ENCODE data around the gene GPM6B. TPM values are rescaled to one million over a fixed set of nuclear protein-coding genes. Genes with fewer than 3 reads are reported as not detected.
"Not testable (repeated sequence)": the region's sequence is repeated elsewhere in the genome, so short reads cannot be mapped to it uniquely, and the experiment has no call there.

Gene GPM6B
- total RNA-seq, 1 donor from 2014 or later = not detected

DNA sequence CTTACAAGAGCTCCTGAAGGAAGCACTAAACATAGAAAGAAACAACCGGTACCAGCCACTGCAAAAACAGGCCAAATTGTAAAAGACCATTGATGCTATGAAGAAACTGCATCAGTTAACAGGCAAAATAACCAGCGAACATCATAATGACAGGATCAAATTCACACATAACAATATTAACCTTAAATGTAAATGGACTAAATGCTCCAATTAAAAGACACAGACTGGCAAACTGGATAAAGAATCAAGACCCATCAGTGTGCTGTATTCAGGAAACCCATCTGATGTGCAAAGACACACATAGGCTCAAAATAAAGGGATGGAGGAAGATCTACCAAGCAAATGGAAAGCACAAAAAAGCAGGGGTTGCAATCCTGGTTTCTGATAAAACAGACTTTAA, 90.3 kb downstream of the GPM6B start:
- H3K9me3 Mint-ChIP-seq = peaks cover 11% of the 10 kb centered on the region
- intact Hi-C loops (cut with micrococcal nuclease); H3K27me3 Mint-ChIP-seq (ENCODE audit: insufficient read depth); DNase-seq (ENCODE audit: low spot score): not testable (repeated sequence)
- H3K4me1 Mint-ChIP-seq (ENCODE audit: low read depth) = peaks cover 68% of the 10 kb centered on the region
- H3K4me3 Mint-ChIP-seq = peak overlapping the region; percentile 12
- peaks cover 53% of the 10 kb centered on the region for H3K36me3 Mint-ChIP-seq (ENCODE audit: low read depth)
- H3K27ac Mint-ChIP-seq = peak overlapping the region; percentile 75

GRCh38 chrX:13724878-13725277, 92.0 kb downstream of the GPM6B start:
- Mint-ChIP-seq H3K36me3 (ENCODE audit: low read depth) (peaks cover 50% of the 10 kb centered on the region), H3K4me1 (ENCODE audit: low read depth) (peaks cover 55% of the 10 kb centered on the region), H3K4me3 (peak overlapping the region; percentile 7), H3K9me3 (peaks cover 11% of the 10 kb centered on the region)
- H3K27ac Mint-ChIP-seq; H3K27me3 Mint-ChIP-seq (ENCODE audit: insufficient read depth); DNase-seq (ENCODE audit: low spot score): not testable (repeated sequence)
- intact Hi-C loops (cut with micrococcal nuclease) = loop anchor here (1.0 kb wide), 1 partner anchor 8 kb away; no protein-coding TSS in a partner anchor

- no peak overlapping the region for H3K4me3 Mint-ChIP-seq
- peaks cover 11% of the 10 kb centered on the region for H3K9me3 Mint-ChIP-seq
- no peak overlapping the region for H3K27ac Mint-ChIP-seq
- peaks cover 50% of the 10 kb centered on the region for H3K4me1 Mint-ChIP-seq (ENCODE audit: low read depth)
- intact Hi-C loops (cut with micrococcal nuclease) = no loop called here
- no peaks in the 10 kb centered on the region for H3K27me3 Mint-ChIP-seq (ENCODE audit: insufficient read depth)
- peaks cover 41% of the 10 kb centered on the region for H3K36me3 Mint-ChIP-seq (ENCODE audit: low read depth)
- DNase-seq (ENCODE audit: low spot score) = no peak
Measured at GRCh38 chrX:13721819-13722519, 94.9 kb downstream of the GPM6B start.

DNA sequence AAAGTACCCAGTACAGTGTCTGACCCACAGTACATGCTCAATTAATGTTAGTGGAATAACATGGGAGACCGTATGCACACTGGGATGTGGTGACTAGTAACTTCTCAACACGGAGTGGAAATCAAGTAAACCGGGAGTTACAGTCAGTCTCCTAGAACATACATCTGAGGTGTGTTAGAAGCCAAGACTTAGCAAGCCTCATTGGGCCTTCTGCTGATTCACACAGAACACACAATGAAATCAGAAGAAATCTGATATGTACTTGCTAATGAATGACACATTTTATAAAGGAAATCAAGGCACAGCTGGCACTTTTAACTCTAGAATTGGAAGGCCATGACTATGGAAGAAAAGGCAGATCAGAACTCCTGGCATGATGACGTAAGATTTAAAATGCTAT, 95.5 kb downstream of the GPM6B start:
- Mint-ChIP-seq H3K27me3 (ENCODE audit: insufficient read depth) (no peaks in the 10 kb centered on the region), H3K4me3 (no peak overlapping the region), H3K27ac (no peak overlapping the region), H3K4me1 (ENCODE audit: low read depth) (peaks cover 45% of the 10 kb centered on the region), H3K36me3 (ENCODE audit: low read depth) (peaks cover 37% of the 10 kb centered on the region), H3K9me3 (peaks cover 7% of the 10 kb centered on the region)
- intact Hi-C loops (cut with micrococcal nuclease) = no loop called here
- DNase-seq (ENCODE audit: low spot score) = no peak

Other genes with a start within 250 kb of the GPM6B start
- gene EGFL6, start 247.5 kb downstream of the GPM6B start, total RNA-seq = 2.0 and 2.5 TPM in 2 replicates
- 3.9 and 5.0 TPM in 2 replicates for gene TCEANC, start 164.0 kb downstream of the GPM6B start, total RNA-seq
- gene RAB9A, start 128.0 kb downstream of the GPM6B start, total RNA-seq = 9.4 and 11.8 TPM in 2 replicates
- 16.4 and 16.5 TPM in 2 replicates for gene TRAPPC2, start 82.5 kb downstream of the GPM6B start, total RNA-seq
- gene OFD1, start 82.3 kb downstream of the GPM6B start, total RNA-seq = 21.9 and 22.0 TPM in 2 replicates
- gene GEMIN8, start 212.8 kb upstream of the GPM6B start, total RNA-seq = 15.6 and 17.7 TPM in 2 replicates

Data from activated T-helper 1 cell treated with anti-CD3 and anti-CD28 coated beads, Interleukin-12 subunit alpha, Interleukin-12 subunit beta, Interleukin-2, Interleukin-4 antibody, amounts not matched to agents 30 ng/mL and 10 ng/mL and 1 ng/mL, durations not matched to agents 14 hours and 24 hours and 36 hours (primary cell).